ENCODE results near the gene SSC5D. TPM values are rescaled to one million over a fixed set of nuclear protein-coding genes. Genes with fewer than 3 reads are reported as not detected.
A peak's percentile ranks its signal among the peaks of the same experiment; 100 is the strongest.

The SSC5D gene
- total and polyA plus RNA-seq, 2 experiments from 2014 or later = 10.0 to 12.6 TPM

GRCh38 chr19:55550321-55550650 lies 62.0 kb downstream of the SSC5D start:
- Histone ChIP-seq H3K9me3 (ENCODE audit: low read depth) (no peaks in the 10 kb centered on the region), H3K4me2 (ENCODE audit: unreplicated experiment) (peak overlapping the region; percentile 71), H3K36me3 (ENCODE audit: low read depth) (no peaks in the 10 kb centered on the region), H4K20me1 (ENCODE audit: insufficient read depth) (no peaks in the 10 kb centered on the region), H3K4me1 (ENCODE audit: insufficient read depth) (peaks cover 20% of the 10 kb centered on the region), H3K9me2 (ENCODE audit: insufficient read depth) (no peaks in the 10 kb centered on the region), H3K4me3 (peak overlapping the region; percentile 43), H2AFZ (peak overlapping the region; percentile 66), H3K27ac (peak overlapping the region; percentile 82), H3F3A (ENCODE audit: insufficient read depth) (peaks cover 15% of the 10 kb centered on the region), H3K9ac (peak overlapping the region; percentile 74), H3K27me3 (replicated peaks; ENCODE audit: insufficient read depth) (no peaks in the 10 kb centered on the region), H3K79me2 (ENCODE audit: insufficient read depth) (no peaks in the 10 kb centered on the region)
- DNase-seq = no peak
- 20 to 32% methylated on average over 7 of the region's 7 CpGs for WGBS, 2 experiments (ENCODE audit: low coverage in 1 of 2, low lambda C conversion rate in 2 of 2, missing lambda C conversion rate in 2 of 2)
- in situ Hi-C loops (cut with MboI) = no loop called here
- no peak for TF ChIP-seq EZH2phosphoT487 (IDR thresholded peaks at IDR 0.05; ENCODE audit: insufficient read depth, low read depth)
- no peak for TF ChIP-seq EZH2 (IDR thresholded peaks at IDR 0.05; ENCODE audit: insufficient read depth, poor library complexity, severe bottlenecking)

- Histone ChIP-seq H3K9ac (no peak overlapping the region), H3K36me3 (ENCODE audit: low read depth) (no peaks in the 10 kb centered on the region), H3K79me2 (ENCODE audit: insufficient read depth) (no peaks in the 10 kb centered on the region), H3K27ac (peak overlapping the region; percentile 46), H3K4me3 (no peak overlapping the region), H4K20me1 (ENCODE audit: insufficient read depth) (no peaks in the 10 kb centered on the region), H3F3A (ENCODE audit: insufficient read depth) (peaks cover 15% of the 10 kb centered on the region), H3K9me2 (ENCODE audit: insufficient read depth) (no peaks in the 10 kb centered on the region), H3K9me3 (ENCODE audit: low read depth) (no peaks in the 10 kb centered on the region), H3K4me1 (ENCODE audit: insufficient read depth) (peaks cover 11% of the 10 kb centered on the region), H3K4me2 (ENCODE audit: unreplicated experiment) (peak overlapping the region; percentile 20), H3K27me3 (replicated peaks; ENCODE audit: insufficient read depth) (no peaks in the 10 kb centered on the region), H2AFZ (no peak overlapping the region)
- no peak for DNase-seq
- TF ChIP-seq EZH2 (IDR thresholded peaks at IDR 0.05; ENCODE audit: insufficient read depth, poor library complexity, severe bottlenecking) = no peak
- TF ChIP-seq EZH2phosphoT487 (IDR thresholded peaks at IDR 0.05; ENCODE audit: insufficient read depth, low read depth) = no peak
- WGBS, 2 experiments (ENCODE audit: low coverage in 1 of 2, low lambda C conversion rate in 2 of 2, missing lambda C conversion rate in 2 of 2) = 80 to 84% methylated on average over 5 of the region's 5 CpGs
- in situ Hi-C loops (cut with MboI) = no loop called here
Observed at GRCh38 chr19:55552206-55552605, 64.0 kb downstream of the SSC5D start.

- Histone ChIP-seq H3K36me3 (ENCODE audit: low read depth) (no peaks in the 10 kb centered on the region), H3F3A (ENCODE audit: insufficient read depth) (peaks cover 13% of the 10 kb centered on the region), H3K79me2 (ENCODE audit: insufficient read depth) (no peaks in the 10 kb centered on the region), H3K9me2 (ENCODE audit: insufficient read depth) (no peaks in the 10 kb centered on the region), H3K9ac (no peak overlapping the region), H3K4me2 (ENCODE audit: unreplicated experiment) (peak overlapping the region; percentile 20), H3K27me3 (replicated peaks; ENCODE audit: insufficient read depth) (no peaks in the 10 kb centered on the region), H3K4me3 (no peak overlapping the region), H4K20me1 (ENCODE audit: insufficient read depth) (no peaks in the 10 kb centered on the region), H3K9me3 (ENCODE audit: low read depth) (no peaks in the 10 kb centered on the region), H3K4me1 (ENCODE audit: insufficient read depth) (peaks cover 7% of the 10 kb centered on the region), H2AFZ (peak overlapping the region; percentile 32; the same call in 1 of the 2 replicates), H3K27ac (peak overlapping the region; percentile 46)
- TF ChIP-seq EZH2 (IDR thresholded peaks at IDR 0.05; ENCODE audit: insufficient read depth, poor library complexity, severe bottlenecking) = no peak
- no peak for TF ChIP-seq EZH2phosphoT487 (IDR thresholded peaks at IDR 0.05; ENCODE audit: insufficient read depth, low read depth)
- in situ Hi-C loops (cut with MboI) = no loop called here
- WGBS, 2 experiments (ENCODE audit: low coverage in 1 of 2, low lambda C conversion rate in 2 of 2, missing lambda C conversion rate in 2 of 2) = 44 to 52% methylated on average over 13 of the region's 13 CpGs
- peak; percentile 76 for DNase-seq
Observed at GRCh38 chr19:55552620-55553019, 64.4 kb downstream of the SSC5D start.

- TF ChIP-seq EZH2phosphoT487 (IDR thresholded peaks at IDR 0.05; ENCODE audit: insufficient read depth, low read depth) (no peak), EZH2 (IDR thresholded peaks at IDR 0.05; ENCODE audit: insufficient read depth, poor library complexity, severe bottlenecking) (no peak)
- Histone ChIP-seq H3K36me3 (ENCODE audit: low read depth) (no peaks in the 10 kb centered on the region), H3K79me2 (ENCODE audit: insufficient read depth) (no peaks in the 10 kb centered on the region), H3K4me3 (no peak overlapping the region), H3K4me2 (ENCODE audit: unreplicated experiment) (peak overlapping the region; percentile 20), H3K27me3 (replicated peaks; ENCODE audit: insufficient read depth) (no peaks in the 10 kb centered on the region), H4K20me1 (ENCODE audit: insufficient read depth) (no peaks in the 10 kb centered on the region), H3K9me2 (ENCODE audit: insufficient read depth) (no peaks in the 10 kb centered on the region), H3F3A (ENCODE audit: insufficient read depth) (peaks cover 5% of the 10 kb centered on the region), H3K9me3 (ENCODE audit: low read depth) (no peaks in the 10 kb centered on the region), H3K9ac (0 out of 2 replicates have a peak overlapping the region, but pooled peaks have one; percentile 5), H2AFZ (peak overlapping the region; percentile 32), H3K4me1 (ENCODE audit: insufficient read depth) (peaks cover 5% of the 10 kb centered on the region; the same call in 1 of the 2 replicates), H3K27ac (peak overlapping the region; percentile 46)
- peak; percentile 28 for DNase-seq
- 35 to 40% methylated on average over 12 to 13 of the region's 13 CpGs for WGBS, 2 experiments (ENCODE audit: low coverage in 1 of 2, low lambda C conversion rate in 2 of 2, missing lambda C conversion rate in 2 of 2)
- in situ Hi-C loops (cut with MboI) = no loop called here
Observed at GRCh38 chr19:55553217-55554182, 65.3 kb downstream of the SSC5D start.

All from GM23248 (cell line).